Fibroblast of skin of right quadriceps (primary cell): ENCODE data around the gene GRM7.

Experiments used
- DNase-seq: peaks from one replicate; pipeline ENCODE4 v3.0.0-alpha.2; 2013

GRM7 gene

GRCh38 chr3:7249493-7250076 is 388.7 kb downstream of the GRM7 start:
- no peak for DNase-seq

- no peak for DNase-seq
These were observed 393.3 kb downstream of the GRM7 start for GRCh38 chr3:7254251-7254650.

DNA sequence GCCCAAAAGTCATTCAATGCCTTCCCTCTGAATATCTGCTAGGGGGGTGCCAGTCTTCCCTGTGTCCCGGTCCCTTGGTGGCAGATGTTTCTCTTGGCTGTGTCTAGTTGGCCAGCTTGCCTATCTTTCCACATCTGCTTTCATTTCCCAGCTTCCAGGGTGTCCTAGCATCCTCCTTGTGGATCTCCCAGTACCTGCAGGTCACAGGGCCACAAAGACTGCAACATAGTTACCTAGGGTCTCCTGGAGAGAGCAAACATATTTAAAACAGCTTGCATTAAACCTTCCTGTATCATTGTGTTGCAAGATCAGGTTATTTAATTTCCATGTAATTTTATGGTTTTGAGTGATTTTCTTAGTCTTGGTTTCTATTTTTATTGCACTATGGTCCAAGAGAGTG is 400.1 kb downstream of the GRM7 start:
- no peak for DNase-seq

- DNase-seq: no peak
These were observed 402.7 kb downstream of the GRM7 start for GRCh38 chr3:7263347-7264195.

GRCh38 chr3:7264196-7264526 is 403.2 kb downstream of the GRM7 start:
- DNase-seq: no peak

GRCh38 chr3:7265736-7266135 is 404.8 kb downstream of the GRM7 start:
- no peak for DNase-seq

DNA sequence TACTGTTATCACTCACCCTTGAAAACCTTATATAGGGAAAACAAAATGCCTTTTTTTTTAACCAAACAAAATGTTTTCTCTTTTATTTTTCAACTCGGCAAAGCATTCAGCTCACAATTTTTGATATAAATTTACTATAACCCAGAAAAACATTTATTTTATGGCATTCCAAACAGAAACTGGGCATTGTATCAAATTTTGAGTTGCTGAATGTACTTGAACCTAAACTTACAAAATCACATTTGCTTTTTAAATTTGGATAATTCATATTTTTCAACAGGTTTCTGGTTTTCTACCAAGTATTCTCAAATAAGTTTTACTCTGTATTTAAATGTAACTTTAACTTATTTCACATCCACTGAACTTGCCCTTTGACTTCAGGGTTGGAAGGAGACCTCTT is 405.6 kb downstream of the GRM7 start:
- no peak for DNase-seq

- no peak for DNase-seq
These were observed 409.8 kb downstream of the GRM7 start for GRCh38 chr3:7270731-7271130.

DNA sequence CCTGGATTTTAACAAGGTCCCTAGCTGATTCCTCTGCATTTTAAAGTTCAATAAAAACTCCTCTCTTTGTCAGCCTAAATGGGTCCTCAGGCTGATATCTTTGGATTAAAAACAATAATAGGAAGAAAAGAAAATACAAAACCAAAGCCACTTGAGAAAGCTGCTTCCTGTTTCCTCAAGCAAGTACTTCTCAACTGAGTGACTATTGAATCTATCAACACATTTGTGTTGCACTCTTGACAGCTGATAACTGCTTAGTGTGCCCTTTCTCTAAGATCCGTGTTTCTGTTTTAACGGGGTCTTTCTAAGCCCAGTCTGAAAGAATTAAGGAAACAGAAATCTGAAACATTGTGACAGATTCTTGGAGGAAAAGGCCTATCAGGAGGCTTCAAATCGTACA is 410.7 kb downstream of the GRM7 start:
- no peak for DNase-seq

- DNase-seq: no peak
These were observed 411.3 kb downstream of the GRM7 start for GRCh38 chr3:7272203-7272602.

- no peak for DNase-seq
These were observed 414.5 kb downstream of the GRM7 start for GRCh38 chr3:7275396-7275795.

- no peak for DNase-seq
These were observed 419.4 kb downstream of the GRM7 start for GRCh38 chr3:7280318-7280717.

GRCh38 chr3:7282988-7283387 is 422.1 kb downstream of the GRM7 start:
- no peak for DNase-seq

GRCh38 chr3:7285505-7285904 is 424.6 kb downstream of the GRM7 start:
- no peak for DNase-seq

DNA sequence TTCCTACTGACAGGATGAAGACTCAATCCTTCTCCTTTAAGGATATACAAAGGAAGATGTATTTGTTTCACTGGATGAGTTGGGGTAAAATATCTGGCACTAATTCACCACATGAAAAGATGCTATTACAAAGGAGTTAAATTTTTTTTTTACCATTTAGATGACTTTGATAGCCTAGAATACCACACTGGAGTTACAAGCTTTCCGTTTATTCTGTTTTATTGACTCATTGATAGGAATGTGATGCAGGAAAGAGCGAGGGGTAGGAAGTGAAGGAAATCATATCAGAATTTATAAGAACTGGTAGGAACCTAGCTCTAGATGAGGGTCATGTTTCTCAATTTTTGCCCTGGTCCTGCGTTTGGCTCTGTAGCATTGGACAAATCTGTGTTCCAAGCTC is 427.2 kb downstream of the GRM7 start:
- no peak for DNase-seq

- no peak for DNase-seq
These were observed 428.2 kb downstream of the GRM7 start for GRCh38 chr3:7289121-7289520.

- no peak for DNase-seq
These were observed 429.3 kb downstream of the GRM7 start for GRCh38 chr3:7290077-7290825.

DNA sequence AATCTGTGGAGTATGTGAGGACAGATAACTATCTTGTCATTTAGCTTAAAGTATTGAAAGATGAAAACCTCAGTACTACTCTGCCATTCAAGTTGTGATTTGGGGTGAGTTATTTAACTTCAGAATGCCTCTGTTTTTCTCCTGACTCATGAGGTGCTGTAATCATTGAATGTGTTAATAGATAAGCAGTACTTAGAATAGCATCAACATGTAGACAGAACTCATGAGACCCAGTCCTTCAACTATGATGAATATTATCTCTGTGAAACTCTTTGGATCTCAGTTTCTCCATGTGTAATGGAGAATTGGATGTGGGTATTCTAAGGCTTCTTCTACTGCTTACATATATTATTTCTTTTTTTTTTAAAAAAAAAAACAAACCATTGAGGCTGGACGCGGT is 431.4 kb downstream of the GRM7 start:
- no peak for DNase-seq

GRCh38 chr3:7293286-7293685 is 432.4 kb downstream of the GRM7 start:
- DNase-seq: no peak

DNA sequence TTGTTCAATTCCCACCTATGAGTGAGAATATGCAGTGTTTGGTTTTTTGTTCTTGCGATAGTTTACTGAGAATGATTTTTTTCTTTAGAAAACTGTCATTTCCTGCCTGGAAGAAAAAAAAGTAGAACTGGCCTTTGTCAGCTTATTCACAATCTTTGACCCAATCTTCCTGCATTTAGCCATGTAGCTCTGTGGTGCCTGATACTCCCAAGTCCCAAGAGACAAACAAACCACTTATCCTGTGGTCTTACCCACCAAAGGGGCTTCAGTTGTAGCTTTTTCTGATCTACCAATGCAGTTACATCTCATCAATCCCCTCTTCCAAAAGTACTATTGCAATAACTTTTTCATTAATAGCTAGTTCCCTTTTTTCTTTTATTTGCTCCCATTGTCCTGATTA is 444.6 kb downstream of the GRM7 start:
- DNase-seq: no peak

- DNase-seq: no peak
These were observed 446.0 kb downstream of the GRM7 start for GRCh38 chr3:7306901-7307300.

GRCh38 chr3:7307410-7307809 is 446.5 kb downstream of the GRM7 start:
- DNase-seq: peak; percentile 2

DNA sequence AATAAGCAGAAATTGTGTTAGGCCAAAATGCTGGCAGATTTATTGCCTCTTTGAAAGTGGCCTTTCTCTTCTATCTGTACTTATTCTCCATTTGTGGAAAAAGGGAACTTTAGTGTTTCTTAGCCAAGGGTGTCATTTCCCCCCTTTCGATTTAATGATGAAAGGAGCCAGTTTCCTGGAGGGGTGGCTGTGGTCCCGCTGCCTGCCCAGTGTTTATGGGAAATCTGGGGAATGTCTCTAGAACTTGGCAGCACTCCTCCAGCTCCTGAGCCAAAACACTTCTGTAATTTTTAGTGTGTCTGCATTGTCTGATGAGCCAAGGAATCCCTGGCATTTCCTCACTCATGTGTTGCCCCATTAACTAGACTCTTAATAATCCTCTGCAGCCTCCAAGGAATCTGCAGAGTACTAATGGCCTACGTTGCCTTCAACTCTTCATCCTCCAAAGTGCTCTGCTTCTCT is 448.8 kb downstream of the GRM7 start:
- peak; percentile 77 for DNase-seq

- DNase-seq: no peak
These were observed 454.1 kb downstream of the GRM7 start for GRCh38 chr3:7315037-7315436.
